ENCODE results near the gene SRRM3.
A peak's percentile ranks its signal among the peaks of the same experiment; 100 is the strongest.
"Not testable (repeated sequence)": the region's sequence is repeated elsewhere in the genome, so short reads cannot be mapped to it uniquely, and the experiment has no call there.

The SRRM3 gene

GRCh38 chr7:76234282-76234584, 32.5 kb downstream of the SRRM3 start:
- H3K4me3 ChIP-seq (ENCODE audit: severe bottlenecking), result no peak overlapping the region
- ATAC-seq (ENCODE audit: low read depth), result no peak
- no peaks in the 10 kb centered on the region for H3K27me3 ChIP-seq (ENCODE audit: insufficient read depth, poor library complexity, severe bottlenecking)
- no peaks in the 10 kb centered on the region for H3K9me3 ChIP-seq (ENCODE audit: severe bottlenecking)
- TF ChIP-seq CTCF (IDR thresholded peaks at IDR 0.05; ENCODE audit: poor library complexity, severe bottlenecking), result no peak
- DNase-seq (ENCODE audit: low spot score), result no peak
- no peak overlapping the region for H3K27ac ChIP-seq (ENCODE audit: poor library complexity, severe bottlenecking)
- no peaks in the 10 kb centered on the region for H3K4me1 ChIP-seq (ENCODE audit: insufficient read depth, poor library complexity, severe bottlenecking)
- H3K36me3 ChIP-seq (ENCODE audit: low read depth), result no peaks in the 10 kb centered on the region

DNA sequence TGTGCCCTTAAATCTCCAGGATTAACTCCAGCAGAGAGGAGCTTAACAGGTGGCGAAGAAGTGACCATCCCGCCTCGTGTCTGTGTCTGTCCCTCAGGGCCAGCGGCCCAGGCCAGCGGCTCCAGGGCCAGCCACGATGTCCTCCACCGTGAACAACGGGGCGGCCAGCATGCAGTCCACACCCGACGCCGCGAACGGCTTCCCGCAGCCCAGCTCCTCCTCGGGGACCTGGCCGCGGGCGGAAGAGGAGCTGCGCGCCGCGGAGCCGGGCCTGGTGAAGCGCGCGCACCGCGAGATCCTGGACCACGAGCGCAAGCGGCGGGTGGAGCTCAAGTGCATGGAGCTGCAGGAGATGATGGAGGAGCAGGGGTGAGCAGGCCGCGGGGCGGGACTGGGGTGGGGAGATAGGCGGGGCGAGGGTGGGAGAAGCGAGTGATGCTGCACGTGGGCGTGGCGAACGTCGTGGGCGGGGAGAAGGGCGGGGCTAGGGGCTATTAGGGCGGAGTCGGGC, 33.3 kb downstream of the SRRM3 start:
- Histone ChIP-seq H3K36me3 (ENCODE audit: low read depth) (no peaks in the 10 kb centered on the region), H3K9me3 (ENCODE audit: severe bottlenecking) (no peaks in the 10 kb centered on the region), H3K4me1 (ENCODE audit: insufficient read depth, poor library complexity, severe bottlenecking) (no peaks in the 10 kb centered on the region), H3K27me3 (ENCODE audit: insufficient read depth, poor library complexity, severe bottlenecking) (no peaks in the 10 kb centered on the region), H3K4me3 (ENCODE audit: severe bottlenecking) (peak overlapping the region; percentile 11), H3K27ac (ENCODE audit: poor library complexity, severe bottlenecking) (no peak overlapping the region)
- ATAC-seq (ENCODE audit: low read depth) (peak; percentile 92), DNase-seq (ENCODE audit: low spot score) (peak; percentile 86)
- no peak for TF ChIP-seq CTCF (IDR thresholded peaks at IDR 0.05; ENCODE audit: poor library complexity, severe bottlenecking)

GRCh38 chr7:76236224-76236623, 34.5 kb downstream of the SRRM3 start:
- no peaks in the 10 kb centered on the region for H3K27me3 ChIP-seq (ENCODE audit: insufficient read depth, poor library complexity, severe bottlenecking)
- DNase-seq (ENCODE audit: low spot score) (no peak), ATAC-seq (ENCODE audit: low read depth) (no peak)
- H3K27ac ChIP-seq (ENCODE audit: poor library complexity, severe bottlenecking), result no peak overlapping the region
- no peak for TF ChIP-seq CTCF (IDR thresholded peaks at IDR 0.05; ENCODE audit: poor library complexity, severe bottlenecking)
- H3K36me3 ChIP-seq (ENCODE audit: low read depth), result no peaks in the 10 kb centered on the region
- H3K4me1 ChIP-seq (ENCODE audit: insufficient read depth, poor library complexity, severe bottlenecking), result no peaks in the 10 kb centered on the region
- no peaks in the 10 kb centered on the region for H3K9me3 ChIP-seq (ENCODE audit: severe bottlenecking)
- no peak overlapping the region for H3K4me3 ChIP-seq (ENCODE audit: severe bottlenecking)

GRCh38 chr7:76238326-76238725, 36.6 kb downstream of the SRRM3 start:
- H3K36me3 ChIP-seq (ENCODE audit: low read depth), result no peaks in the 10 kb centered on the region
- H3K4me3 ChIP-seq (ENCODE audit: severe bottlenecking), result no peak overlapping the region
- H3K9me3 ChIP-seq (ENCODE audit: severe bottlenecking), result no peaks in the 10 kb centered on the region
- ATAC-seq (ENCODE audit: low read depth), result no peak
- no peaks in the 10 kb centered on the region for H3K27me3 ChIP-seq (ENCODE audit: insufficient read depth, poor library complexity, severe bottlenecking)
- no peak overlapping the region for H3K27ac ChIP-seq (ENCODE audit: poor library complexity, severe bottlenecking)
- DNase-seq (ENCODE audit: low spot score), result no peak
- no peaks in the 10 kb centered on the region for H3K4me1 ChIP-seq (ENCODE audit: insufficient read depth, poor library complexity, severe bottlenecking)
- TF ChIP-seq CTCF (IDR thresholded peaks at IDR 0.05; ENCODE audit: poor library complexity, severe bottlenecking), result no peak

GRCh38 chr7:76241141-76241540, 39.4 kb downstream of the SRRM3 start:
- no peaks in the 10 kb centered on the region for H3K36me3 ChIP-seq (ENCODE audit: low read depth)
- H3K4me1 ChIP-seq (ENCODE audit: insufficient read depth, poor library complexity, severe bottlenecking), result no peaks in the 10 kb centered on the region
- H3K27ac ChIP-seq (ENCODE audit: poor library complexity, severe bottlenecking), result no peak overlapping the region
- ATAC-seq (ENCODE audit: low read depth), result no peak
- DNase-seq (ENCODE audit: low spot score), result no peak
- no peaks in the 10 kb centered on the region for H3K9me3 ChIP-seq (ENCODE audit: severe bottlenecking)
- no peak overlapping the region for H3K4me3 ChIP-seq (ENCODE audit: severe bottlenecking)
- TF ChIP-seq CTCF (IDR thresholded peaks at IDR 0.05; ENCODE audit: poor library complexity, severe bottlenecking), result no peak
- no peaks in the 10 kb centered on the region for H3K27me3 ChIP-seq (ENCODE audit: insufficient read depth, poor library complexity, severe bottlenecking)

DNA sequence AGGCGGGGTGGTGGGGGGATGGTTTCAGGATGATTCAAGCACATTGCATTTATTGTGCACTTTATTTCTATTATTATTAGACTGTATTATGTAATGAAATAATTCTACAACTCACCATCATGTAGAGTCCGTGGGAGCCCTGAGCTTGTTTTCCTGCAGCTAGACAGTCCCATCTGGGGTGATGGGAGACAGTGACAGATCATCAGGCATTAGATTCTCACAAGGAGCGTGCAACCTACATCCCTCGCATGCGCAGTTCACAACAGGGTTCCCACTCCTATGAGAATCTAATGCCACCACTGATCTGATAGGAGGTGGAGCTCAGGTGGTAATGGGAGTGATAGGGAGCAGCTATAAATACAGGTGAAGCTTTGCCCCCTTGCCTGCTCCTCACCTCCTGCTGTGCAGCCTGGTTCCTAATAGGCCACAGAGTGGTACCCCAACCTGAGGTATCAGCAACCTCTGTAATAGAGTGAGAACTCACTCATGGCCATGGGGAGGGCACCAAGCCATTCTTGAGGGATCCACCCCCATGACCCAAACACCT, 40.9 kb downstream of the SRRM3 start:
- not testable (repeated sequence) for H3K36me3 ChIP-seq (ENCODE audit: low read depth); H3K4me1 ChIP-seq (ENCODE audit: insufficient read depth, poor library complexity, severe bottlenecking); H3K27ac ChIP-seq (ENCODE audit: poor library complexity, severe bottlenecking); DNase-seq (ENCODE audit: low spot score); ATAC-seq (ENCODE audit: low read depth); H3K4me3 ChIP-seq (ENCODE audit: severe bottlenecking); H3K27me3 ChIP-seq (ENCODE audit: insufficient read depth, poor library complexity, severe bottlenecking); H3K9me3 ChIP-seq (ENCODE audit: severe bottlenecking)

Data from RWPE2 (cell line).